ENCODE results near the gene MYO3B.

DNA sequence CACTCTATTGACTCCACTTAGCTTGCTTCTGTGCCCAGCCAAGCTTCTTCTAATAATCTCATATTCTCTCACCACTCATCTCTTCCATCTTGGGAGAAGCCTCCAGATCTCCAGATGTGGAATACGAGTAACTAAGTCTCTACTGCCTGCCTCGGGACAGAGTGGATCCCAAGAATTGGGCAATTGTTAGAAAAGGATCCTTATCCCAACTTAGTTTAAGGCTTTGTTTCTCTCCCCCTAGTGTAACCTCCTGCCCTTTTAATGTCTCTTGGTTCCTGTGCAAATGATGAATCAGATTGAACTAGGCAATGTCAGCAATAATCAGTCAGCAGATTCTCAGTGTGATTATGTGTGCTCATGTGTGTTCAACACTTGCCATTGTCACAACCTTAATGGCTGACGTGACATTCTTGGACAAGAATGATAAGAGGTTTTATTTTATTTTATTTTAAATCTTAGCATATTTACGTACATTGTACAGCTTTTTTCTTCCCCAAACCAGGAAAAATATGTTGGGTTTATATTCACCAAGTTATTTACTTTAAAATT, 59.7 kb downstream of the MYO3B start:
- TF ChIP-seq, protein P1, sequence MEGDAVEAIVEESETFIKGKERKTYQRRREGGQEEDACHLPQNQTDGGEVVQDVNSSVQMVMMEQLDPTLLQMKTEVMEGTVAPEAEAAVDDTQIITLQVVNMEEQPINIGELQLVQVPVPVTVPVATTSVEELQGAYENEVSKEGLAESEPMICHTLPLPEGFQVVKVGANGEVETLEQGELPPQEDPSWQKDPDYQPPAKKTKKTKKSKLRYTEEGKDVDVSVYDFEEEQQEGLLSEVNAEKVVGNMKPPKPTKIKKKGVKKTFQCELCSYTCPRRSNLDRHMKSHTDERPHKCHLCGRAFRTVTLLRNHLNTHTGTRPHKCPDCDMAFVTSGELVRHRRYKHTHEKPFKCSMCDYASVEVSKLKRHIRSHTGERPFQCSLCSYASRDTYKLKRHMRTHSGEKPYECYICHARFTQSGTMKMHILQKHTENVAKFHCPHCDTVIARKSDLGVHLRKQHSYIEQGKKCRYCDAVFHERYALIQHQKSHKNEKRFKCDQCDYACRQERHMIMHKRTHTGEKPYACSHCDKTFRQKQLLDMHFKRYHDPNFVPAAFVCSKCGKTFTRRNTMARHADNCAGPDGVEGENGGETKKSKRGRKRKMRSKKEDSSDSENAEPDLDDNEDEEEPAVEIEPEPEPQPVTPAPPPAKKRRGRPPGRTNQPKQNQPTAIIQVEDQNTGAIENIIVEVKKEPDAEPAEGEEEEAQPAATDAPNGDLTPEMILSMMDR (IDR thresholded peaks at IDR 0.05), result no peak
- no peak for TF ChIP-seq ZFX (IDR thresholded peaks at IDR 0.05; ENCODE audit: borderline replicate concordance)
